Neural cell (in vitro differentiated cells): ENCODE measurements around the gene SEPTIN8. TPM values are rescaled to one million over a fixed set of nuclear protein-coding genes. Genes with fewer than 3 reads are reported as not detected.

ENCODE experiments used
- H2AFZ ChIP-seq: fragments of 200-600, 300-800 bp; sonication (generic), shearing (Covaris generic); 2 replicates; pipeline ENCODE4 v1.6.0; 2014; ENCODE audit warnings: low read depth, mild to moderate bottlenecking, antibody characterized with exemption, low read length, moderate library complexity
- H3F3A ChIP-seq: fragments of 200-600 bp; shearing (Covaris generic); 2 replicates; pipeline ENCODE4 v1.6.1; 2016; ENCODE audit warnings: mild to moderate bottlenecking, moderate library complexity, mixed read lengths, antibody characterized with exemption, low read length; ENCODE audit not compliant: insufficient read depth, poor library complexity, severe bottlenecking
- H3K27ac ChIP-seq: fragments of 200-600, 300-800 bp; sonication (generic), shearing (Covaris generic); 2 replicates; pipeline ENCODE4 v1.5.1; 2014; ENCODE audit warnings: mild to moderate bottlenecking, low read length, moderate library complexity
- H3K27me3 ChIP-seq: fragments of 300-800, 200-600 bp; sonication (generic), shearing (Covaris generic); 2 replicates; pipeline ENCODE4 v1.6.0; 2014; ENCODE audit warnings: mild to moderate bottlenecking, low read depth, low read length, moderate library complexity; ENCODE audit not compliant: insufficient read depth
- H3K36me3 ChIP-seq: fragments of 300-800, 200-600 bp; sonication (generic), shearing (Covaris generic); 2 replicates; pipeline ENCODE4 v1.5.1; 2014; ENCODE audit warnings: mild to moderate bottlenecking, antibody characterized with exemption, low read length, moderate library complexity; ENCODE audit not compliant: insufficient read depth
- H3K4me2 ChIP-seq: fragments of 300-800, 200-600 bp; sonication (generic), shearing (Covaris generic); 2 replicates; pipeline ENCODE4 v1.6.0; 2014; ENCODE audit warnings: mild to moderate bottlenecking, low read length
- H3K4me3 ChIP-seq: fragments of 300-800, 200-600 bp; sonication (generic), shearing (Covaris generic); 2 replicates; pipeline ENCODE4 v1.5.1; 2014; ENCODE audit warnings: mild to moderate bottlenecking, low read length, moderate library complexity
- H3K79me2 ChIP-seq: fragments of 200-600 bp; shearing (Covaris generic); replicated peaks from 2 replicates; pipeline ENCODE4 v1.6.0; 2014; ENCODE audit warnings: mild to moderate bottlenecking, low read length, moderate library complexity; ENCODE audit not compliant: insufficient read depth
- H3K9ac ChIP-seq: fragments of 300-800, 200-600 bp; sonication (generic), shearing (Covaris generic); 2 replicates; pipeline ENCODE4 v1.6.1; 2016; ENCODE audit warnings: mild to moderate bottlenecking, low read length, mixed read lengths
- H3K9me2 ChIP-seq: fragments of 200-600 bp; shearing (Covaris generic); 2 replicates; pipeline ENCODE4 v1.6.1; 2016; ENCODE audit warnings: mild to moderate bottlenecking, low read length, mixed read lengths; ENCODE audit not compliant: insufficient read depth
- H3K9me3 ChIP-seq: fragments of 200-600, 300-800 bp; sonication (generic), shearing (Covaris generic); 2 replicates; pipeline ENCODE4 v1.6.1; 2016; ENCODE audit warnings: mild to moderate bottlenecking, mixed run types, low read length, moderate library complexity, mixed read lengths
- H4K20me1 ChIP-seq: fragments of 200-600 bp; shearing (Covaris generic); 2 replicates; pipeline ENCODE4 v1.6.1; 2016; ENCODE audit warnings: mild to moderate bottlenecking, mixed run types; ENCODE audit not compliant: insufficient read depth
- CTCF ChIP-seq: fragments of 450-650 bp; IDR thresholded peaks from 2 replicates; pipeline ENCODE4 v1.5.1; 2014; ENCODE audit warnings: antibody characterized with exemption, mild to moderate bottlenecking, moderate library complexity; ENCODE audit not compliant: poor library complexity, severe bottlenecking
- EP300 ChIP-seq: fragments of 450-650 bp; conservative IDR thresholded peaks from 2 replicates; pipeline ENCODE4 v1.6.1; 2014; ENCODE audit warnings: antibody characterized with exemption, mild to moderate bottlenecking, moderate library complexity; ENCODE audit not compliant: poor library complexity, severe bottlenecking
- EZH2 ChIP-seq: fragments of 200-600, 300-800 bp; shearing (Covaris generic), sonication (generic); IDR thresholded peaks from 2 replicates; pipeline ENCODE4 v1.6.1; 2014; ENCODE audit warnings: antibody characterized with exemption, low read length, borderline replicate concordance, mild to moderate bottlenecking; ENCODE audit not compliant: insufficient read depth, poor library complexity, severe bottlenecking
- MXI1 ChIP-seq: fragments of 450-650 bp; conservative IDR thresholded peaks from 2 replicates; pipeline ENCODE4 v1.6.1; 2014; ENCODE audit warnings: antibody characterized with exemption, mild to moderate bottlenecking; ENCODE audit not compliant: poor library complexity, severe bottlenecking
- POLR2AphosphoS5 ChIP-seq: IDR thresholded peaks from 2 replicates; pipeline ENCODE4 v1.6.1; 2012
- REST ChIP-seq: IDR thresholded peaks from 2 replicates; pipeline ENCODE4 v1.6.1; 2012; ENCODE audit warnings: borderline replicate concordance
- SMC3 ChIP-seq: fragments of 450-650 bp; conservative IDR thresholded peaks from 2 replicates; pipeline ENCODE4 v1.6.1; 2014; ENCODE audit warnings: antibody characterized with exemption, mild to moderate bottlenecking, moderate library complexity; ENCODE audit not compliant: poor library complexity
- TAF1 ChIP-seq: IDR thresholded peaks from 2 replicates; pipeline ENCODE4 v1.6.1; 2012; ENCODE audit warnings: low read depth
- polyA plus RNA-seq: library from polyadenylated mRNA; depleted of rRNA; stranded (reverse); fragments of >200 nt; gene quantifications from 2 replicates; pipeline ENCODE4 v1.2.3, GENCODE V29; 2014

Gene SEPTIN8
- polyA plus RNA-seq, 1 donor from 2014 or later = 37.7 TPM

GRCh38 chr5:132779961-132780360 lies 2.9 kb upstream of the SEPTIN8 start:
- Histone ChIP-seq H4K20me1 (no peaks in the 10 kb centered on the region), H3K27ac (no peak overlapping the region), H3K79me2 (peaks cover 14% of the 10 kb centered on the region), H3K9me3 (no peaks in the 10 kb centered on the region), H3K9me2 (no peaks in the 10 kb centered on the region), H2AFZ (no peak overlapping the region), H3F3A (no peaks in the 10 kb centered on the region), H3K36me3 (no peaks in the 10 kb centered on the region), H3K9ac (no peak overlapping the region), H3K4me2 (no peak overlapping the region), H3K27me3 (peaks cover 8% of the 10 kb centered on the region), H3K4me3 (no peak overlapping the region)
- TF ChIP-seq REST (no peak), TAF1 (no peak), EZH2 (no peak)

GRCh38 chr5:132778856-132779255 lies 1.8 kb upstream of the SEPTIN8 start:
- no peaks in the 10 kb centered on the region for H3K9me2 ChIP-seq
- H4K20me1 ChIP-seq = no peaks in the 10 kb centered on the region
- no peak for TF ChIP-seq MXI1
- TF ChIP-seq EP300 = no peak
- no peak overlapping the region for H3K9ac ChIP-seq
- no peaks in the 10 kb centered on the region for H3K9me3 ChIP-seq
- H3K27ac ChIP-seq = no peak overlapping the region
- H3F3A ChIP-seq = no peaks in the 10 kb centered on the region
- no peak overlapping the region for H3K4me3 ChIP-seq
- no peak overlapping the region for H2AFZ ChIP-seq
- H3K79me2 ChIP-seq = peaks cover 21% of the 10 kb centered on the region
- H3K36me3 ChIP-seq = no peaks in the 10 kb centered on the region
- H3K27me3 ChIP-seq = peaks cover 8% of the 10 kb centered on the region
- H3K4me2 ChIP-seq = no peak overlapping the region

- no peaks in the 10 kb centered on the region for H3K9me2 ChIP-seq
- no peak overlapping the region for H3K4me3 ChIP-seq
- H2AFZ ChIP-seq = no peak overlapping the region
- no peak overlapping the region for H3K9ac ChIP-seq
- H3K79me2 ChIP-seq = peaks cover 21% of the 10 kb centered on the region
- H3K27me3 ChIP-seq = peaks cover 8% of the 10 kb centered on the region
- no peaks in the 10 kb centered on the region for H3F3A ChIP-seq
- no peaks in the 10 kb centered on the region for H3K36me3 ChIP-seq
- H3K4me2 ChIP-seq = no peak overlapping the region
- TF ChIP-seq SMC3 (no peak), TAF1 (no peak), POLR2AphosphoS5 (no peak), EZH2 (no peak), EP300 (no peak), CTCF (no peak)
- H3K9me3 ChIP-seq = no peaks in the 10 kb centered on the region
- H4K20me1 ChIP-seq = no peaks in the 10 kb centered on the region
- H3K27ac ChIP-seq = no peak overlapping the region
These were observed 1.1 kb upstream of the SEPTIN8 start for GRCh38 chr5:132778129-132778528.
